Uterus (tissue), 4 donors: Measurements from ENCODE around the gene PTX3. TPM values are rescaled to one million over a fixed set of nuclear protein-coding genes. Genes with fewer than 3 reads are reported as not detected.

Source experiments
- DNase-seq, 2 donors: peaks; one replicate each; pipeline ENCODE4 v3.0.0-alpha.2; 2019 to 2020
- H3K27ac ChIP-seq, 2 donors: fragments of 200-600 bp; sonication (generic); 1 replicate in 1 of 2; 2 replicates in 1 of 2; pipeline ENCODE4 v1.5.1; 2016 to 2018
- H3K27me3 ChIP-seq, 2 donors: fragments of 200-600 bp; sonication (generic); one replicate each; pipeline ENCODE4 v1.5.1; 2018 to 2019; ENCODE audit warnings: control low read depth in 1 of 2
- H3K36me3 ChIP-seq, 2 donors: fragments of 200-600 bp; sonication (generic); one replicate each; pipeline ENCODE4 v1.5.1; 2019; ENCODE audit warnings: control low read depth in 1 of 2
- H3K4me1 ChIP-seq, 2 donors: fragments of 200-600 bp; sonication (generic); one replicate each; pipeline ENCODE4 v1.5.1; 2018 to 2019; ENCODE audit warnings: control low read depth in 1 of 2
- H3K4me3 ChIP-seq, 2 donors: fragments of 200-600 bp; sonication (generic); 1 replicate in 1 of 2; 2 replicates in 1 of 2; pipeline ENCODE4 v1.5.1; 2018 to 2019; ENCODE audit warnings: mild to moderate bottlenecking in 1 of 2
- H3K9me3 ChIP-seq, 2 donors: fragments of 200-600 bp; sonication (generic); one replicate each; pipeline ENCODE4 v1.5.1; 2019; ENCODE audit warnings: control low read depth in 1 of 2
- POLR2A ChIP-seq, 2 donors: fragments of 450-650 bp; IDR thresholded peaks; one replicate each; pipeline ENCODE4 v1.6.1; 2016; ENCODE audit warnings: antibody characterized with exemption in 2 of 2, mild to moderate bottlenecking in 1 of 2, moderate library complexity in 1 of 2
- intact Hi-C: fragments of 100-400 bp; cut with DNase I; formaldehyde crosslinking; loops from one replicate; pipeline ENCODE4 v1.15.1; 2023; ENCODE audit warnings: low total_unique reads
- total RNA-seq, 4 donors: library from RNA; depleted of rRNA in 3 of 4; stranded (reverse); fragments of >200 nt in 3 of 4; gene quantifications; one replicate each; pipeline versions ENCODE4 v1.1.0 to v1.2.4, GENCODE V29; 2014 to 2023
- TF ChIP-seq, protein P1 (sequence below), 4 experiments: fragments of 200-600 bp in 2 of 4; fragments of 450-650 bp in 2 of 4; sonication (generic) in 2 of 4; IDR thresholded peaks; one replicate each; pipeline ENCODE4 v1.5.1; 2016 to 2019; ENCODE audit warnings: antibody characterized with exemption in 4 of 4, mild to moderate bottlenecking in 2 of 4, moderate library complexity in 1 of 4
- donor health status: DM: yes; HTN: yes; CAD: no.

PTX3 gene
- total RNA-seq, 4 donors from 2014 or later = 0.82 to 7.9 TPM; not detected in 2

DNA sequence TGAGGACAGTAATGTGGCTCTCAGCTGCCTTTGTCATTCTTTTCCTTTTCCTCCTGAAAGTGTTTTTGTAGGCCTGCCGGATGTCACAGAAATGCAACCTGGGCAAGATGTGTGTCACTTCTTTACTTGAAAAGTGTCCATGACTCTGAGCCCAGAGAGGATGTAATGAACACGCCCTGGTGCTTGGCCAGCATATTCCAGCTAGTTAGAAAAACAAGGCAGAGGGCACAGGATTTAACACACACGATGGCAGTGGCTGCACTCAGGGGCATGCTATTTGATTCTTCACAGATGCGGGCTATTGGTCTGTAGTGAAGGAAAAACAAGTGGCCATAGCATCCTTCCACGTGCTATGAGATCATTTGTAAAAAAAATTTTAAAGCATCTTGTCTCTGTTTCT, 30.3 kb upstream of the PTX3 start:
- H3K27me3 ChIP-seq = no peaks in the 10 kb centered on the region
- no peak overlapping the region for H3K27ac ChIP-seq
- no peaks in the 10 kb centered on the region for H3K4me1 ChIP-seq
- TF ChIP-seq, protein P1, sequence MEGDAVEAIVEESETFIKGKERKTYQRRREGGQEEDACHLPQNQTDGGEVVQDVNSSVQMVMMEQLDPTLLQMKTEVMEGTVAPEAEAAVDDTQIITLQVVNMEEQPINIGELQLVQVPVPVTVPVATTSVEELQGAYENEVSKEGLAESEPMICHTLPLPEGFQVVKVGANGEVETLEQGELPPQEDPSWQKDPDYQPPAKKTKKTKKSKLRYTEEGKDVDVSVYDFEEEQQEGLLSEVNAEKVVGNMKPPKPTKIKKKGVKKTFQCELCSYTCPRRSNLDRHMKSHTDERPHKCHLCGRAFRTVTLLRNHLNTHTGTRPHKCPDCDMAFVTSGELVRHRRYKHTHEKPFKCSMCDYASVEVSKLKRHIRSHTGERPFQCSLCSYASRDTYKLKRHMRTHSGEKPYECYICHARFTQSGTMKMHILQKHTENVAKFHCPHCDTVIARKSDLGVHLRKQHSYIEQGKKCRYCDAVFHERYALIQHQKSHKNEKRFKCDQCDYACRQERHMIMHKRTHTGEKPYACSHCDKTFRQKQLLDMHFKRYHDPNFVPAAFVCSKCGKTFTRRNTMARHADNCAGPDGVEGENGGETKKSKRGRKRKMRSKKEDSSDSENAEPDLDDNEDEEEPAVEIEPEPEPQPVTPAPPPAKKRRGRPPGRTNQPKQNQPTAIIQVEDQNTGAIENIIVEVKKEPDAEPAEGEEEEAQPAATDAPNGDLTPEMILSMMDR (IDR thresholded peaks at IDR 0.05) = no peak
- TF ChIP-seq POLR2A (IDR thresholded peaks at IDR 0.05) = no peak
- intact Hi-C loops = no loop called here
- H3K36me3 ChIP-seq = no peaks in the 10 kb centered on the region
- DNase-seq = no peak
- H3K4me3 ChIP-seq = no peak overlapping the region
- H3K9me3 ChIP-seq = no peaks in the 10 kb centered on the region

DNA sequence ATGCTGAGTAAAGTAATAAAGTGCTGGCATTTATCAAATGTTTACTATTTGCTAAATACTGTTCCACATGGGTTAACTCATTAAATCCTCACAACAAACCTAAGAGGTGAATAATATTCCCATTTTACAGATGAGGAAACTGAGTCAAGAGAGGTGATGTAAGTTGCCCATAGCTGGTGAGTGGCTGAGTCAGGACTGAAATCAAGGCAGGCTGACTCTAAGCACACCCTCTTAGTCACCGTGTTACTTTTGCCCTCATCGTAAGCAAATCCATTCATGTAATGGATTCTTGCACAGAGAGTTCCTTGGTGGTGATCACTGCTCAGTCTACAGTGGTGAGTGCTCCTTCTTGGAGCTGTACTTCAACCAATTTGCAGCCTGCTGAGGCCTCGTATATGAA, 28.9 kb upstream of the PTX3 start:
- Histone ChIP-seq H3K4me1 (no peaks in the 10 kb centered on the region), H3K9me3 (no peaks in the 10 kb centered on the region), H3K27ac (no peak overlapping the region), H3K27me3 (no peaks in the 10 kb centered on the region), H3K36me3 (no peaks in the 10 kb centered on the region), H3K4me3 (no peak overlapping the region)
- no peak for TF ChIP-seq POLR2A (IDR thresholded peaks at IDR 0.05)
- TF ChIP-seq, protein P1 (IDR thresholded peaks at IDR 0.05) = no peak
- DNase-seq = no peak
- intact Hi-C loops = no loop called here

DNA sequence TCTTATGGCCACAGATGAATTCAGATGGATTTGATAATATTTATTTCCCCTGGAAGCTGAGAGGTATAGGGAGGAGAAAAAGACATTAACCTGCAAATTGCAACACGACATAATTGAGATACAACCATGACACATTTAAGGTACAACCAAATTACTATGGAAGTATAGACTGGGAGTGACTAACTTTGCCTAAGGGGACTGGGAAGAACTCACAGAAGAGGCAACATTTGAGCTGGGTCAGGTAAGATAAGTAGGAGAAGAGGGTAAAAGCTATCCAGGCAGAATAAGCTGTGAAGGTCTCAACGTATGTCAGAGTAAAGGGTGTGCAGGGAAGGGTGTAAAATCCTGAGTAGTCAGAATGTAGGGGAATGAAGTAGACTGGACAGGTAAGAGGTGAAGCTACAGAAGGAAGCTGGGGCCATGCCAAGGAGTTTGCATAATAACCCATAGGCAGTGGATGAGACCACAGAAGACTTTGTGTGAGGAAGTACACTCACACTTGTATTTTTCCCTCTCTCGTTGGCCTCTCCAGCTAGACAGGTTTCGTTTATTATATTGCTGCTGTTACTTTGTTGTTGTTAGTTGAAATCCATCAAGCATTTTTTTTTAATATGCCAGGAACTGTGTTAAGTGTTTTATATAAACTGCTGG, 28.0 kb upstream of the PTX3 start:
- H3K27me3 ChIP-seq = no peaks in the 10 kb centered on the region
- no peaks in the 10 kb centered on the region for H3K36me3 ChIP-seq
- no peak for DNase-seq
- no peak for TF ChIP-seq POLR2A (IDR thresholded peaks at IDR 0.05)
- TF ChIP-seq, protein P1 (IDR thresholded peaks at IDR 0.05) = no peak
- H3K4me3 ChIP-seq = no peak overlapping the region
- no peak overlapping the region for H3K27ac ChIP-seq
- H3K9me3 ChIP-seq = no peaks in the 10 kb centered on the region
- H3K4me1 ChIP-seq = no peaks in the 10 kb centered on the region
- intact Hi-C loops = no loop called here

DNA sequence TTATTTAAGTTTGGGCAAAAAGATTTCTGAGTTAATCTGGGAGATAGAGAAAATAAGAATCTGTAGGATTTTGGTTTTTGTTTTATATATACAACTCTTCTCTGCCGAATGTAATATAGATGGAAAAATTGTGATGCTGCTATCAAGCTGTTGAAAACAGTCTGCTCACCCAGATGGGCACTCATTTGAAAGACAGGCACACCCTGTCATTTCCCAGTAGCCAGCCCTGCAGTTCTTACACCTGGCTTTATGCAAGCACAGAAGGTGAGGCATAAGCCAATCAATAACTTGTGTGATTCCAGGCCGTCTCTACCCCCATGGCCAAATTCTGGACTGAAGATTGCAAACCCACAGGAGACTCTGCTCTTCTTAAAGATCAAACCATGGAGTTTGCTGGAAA, 27.1 kb upstream of the PTX3 start:
- Histone ChIP-seq H3K36me3 (no peaks in the 10 kb centered on the region), H3K4me1 (no peaks in the 10 kb centered on the region), H3K4me3 (no peak overlapping the region), H3K9me3 (no peaks in the 10 kb centered on the region), H3K27me3 (no peaks in the 10 kb centered on the region), H3K27ac (no peak overlapping the region)
- no peak for TF ChIP-seq POLR2A (IDR thresholded peaks at IDR 0.05)
- TF ChIP-seq, protein P1 (IDR thresholded peaks at IDR 0.05) = no peak
- DNase-seq = no peak
- intact Hi-C loops = no loop called here

DNA sequence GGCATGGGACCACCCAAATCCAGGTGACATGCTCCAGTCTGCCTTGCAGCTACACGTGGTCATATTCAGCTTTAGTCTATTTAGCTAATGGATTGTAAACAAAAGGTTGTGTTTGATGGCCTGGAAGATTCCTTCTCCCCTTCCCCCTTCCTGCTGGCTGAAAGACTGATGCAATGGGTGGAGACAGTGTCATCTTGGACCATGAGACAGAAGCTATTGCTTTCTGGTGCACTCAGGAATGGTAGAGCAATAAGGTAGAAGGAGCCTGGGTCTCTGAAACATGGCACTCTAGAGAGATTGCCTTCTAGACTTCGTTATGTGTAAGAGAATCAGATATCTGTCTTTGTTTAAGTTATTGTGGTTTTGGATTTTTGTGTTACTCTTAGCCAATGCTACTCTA, 25.7 kb upstream of the PTX3 start:
- no peak for TF ChIP-seq POLR2A (IDR thresholded peaks at IDR 0.05)
- TF ChIP-seq, protein P1 (IDR thresholded peaks at IDR 0.05) = no peak

More for the DNA sequence above, 25.7 kb upstream of the PTX3 start:
- H3K27me3 ChIP-seq = no peaks in the 10 kb centered on the region
- H3K9me3 ChIP-seq = no peaks in the 10 kb centered on the region
- intact Hi-C loops = no loop called here
- no peaks in the 10 kb centered on the region for H3K36me3 ChIP-seq
- DNase-seq = no peak
- H3K4me3 ChIP-seq = no peak overlapping the region
- no peaks in the 10 kb centered on the region for H3K4me1 ChIP-seq
- H3K27ac ChIP-seq = no peak overlapping the region
